HT-29 (cell line): ENCODE measurements around the gene S1PR4. TPM values are rescaled to one million over a fixed set of nuclear protein-coding genes. Genes with fewer than 3 reads are reported as not detected.
"Not testable (repeated sequence)": the region's sequence is repeated elsewhere in the genome, so short reads cannot be mapped to it uniquely, and the experiment has no call there.

Experiments
- DNase-seq: peaks from one replicate; pipeline ENCODE4 v3.0.0-alpha.2; 2015; ENCODE audit warnings: low spot score
- total RNA-seq: library from RNA; depleted of rRNA; stranded (reverse); fragments of >200 nt; shearing (Covaris generic); gene quantifications from 2 replicates; pipeline ENCODE4 v1.2.3, GENCODE V29; 2014; rRNA removed

Gene S1PR4
- total RNA-seq, 1 experiment from 2014 or later, result not detected

DNA sequence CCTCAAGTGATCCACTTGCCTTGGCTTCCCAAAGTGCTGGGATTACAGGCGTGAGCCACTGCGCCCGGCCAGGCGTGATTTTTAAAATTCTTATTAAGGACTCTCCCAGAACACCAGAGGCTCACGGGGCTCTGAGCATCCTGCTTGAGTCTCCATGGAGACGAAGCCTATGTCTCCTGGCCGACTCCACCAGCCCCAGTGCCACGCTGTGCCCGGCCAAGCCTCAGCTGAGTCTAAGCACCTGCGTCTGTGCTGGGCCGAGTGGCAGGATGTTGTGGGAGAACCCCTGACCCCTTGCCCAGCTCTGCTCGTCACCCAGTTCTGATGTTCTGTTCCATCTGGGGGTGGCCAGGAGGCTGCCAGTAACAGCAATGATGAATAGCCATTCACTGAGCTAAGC lies 42.0 kb downstream of the S1PR4 start:
- DNase-seq, result no peak

DNA sequence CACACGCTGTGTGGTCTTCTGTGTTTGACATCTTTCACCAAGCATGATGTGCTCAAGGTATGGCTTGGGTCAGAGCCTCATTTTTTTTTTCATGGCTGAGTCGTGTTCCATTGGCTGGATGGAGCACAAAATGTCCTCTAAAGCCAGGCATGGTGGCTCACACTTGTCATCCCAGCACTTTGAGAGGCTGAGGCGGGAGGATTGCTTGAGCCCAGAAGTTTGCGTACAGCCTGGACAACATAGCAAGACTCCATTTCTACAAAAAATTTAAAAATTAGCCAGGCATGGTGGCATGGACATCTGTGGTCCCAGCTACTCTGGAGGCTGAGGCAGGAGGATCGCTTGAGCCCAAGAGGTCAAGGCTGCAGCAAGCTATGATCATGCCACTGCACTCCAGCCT lies 43.0 kb downstream of the S1PR4 start:
- not testable (repeated sequence) for DNase-seq

DNA sequence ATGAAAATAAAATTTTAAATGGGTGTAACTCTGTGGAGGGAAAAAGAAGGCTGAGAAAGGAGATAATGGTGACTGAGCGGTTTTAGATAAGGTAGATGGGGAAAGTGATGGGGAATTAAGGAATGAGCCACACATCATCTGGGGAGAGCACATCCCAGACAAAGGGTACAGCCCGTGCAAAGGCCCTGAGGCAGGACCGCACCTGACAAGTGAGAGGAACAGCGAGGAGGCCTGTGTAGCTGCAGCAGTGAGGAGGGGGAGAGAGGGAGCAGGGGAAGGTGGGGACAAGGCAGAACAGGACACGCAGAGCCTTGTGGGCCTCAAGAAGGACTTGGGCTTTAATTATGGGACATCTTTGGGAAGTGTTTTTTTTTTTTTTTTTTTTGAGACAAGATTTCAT lies 44.1 kb downstream of the S1PR4 start:
- DNase-seq, result no peak

DNA sequence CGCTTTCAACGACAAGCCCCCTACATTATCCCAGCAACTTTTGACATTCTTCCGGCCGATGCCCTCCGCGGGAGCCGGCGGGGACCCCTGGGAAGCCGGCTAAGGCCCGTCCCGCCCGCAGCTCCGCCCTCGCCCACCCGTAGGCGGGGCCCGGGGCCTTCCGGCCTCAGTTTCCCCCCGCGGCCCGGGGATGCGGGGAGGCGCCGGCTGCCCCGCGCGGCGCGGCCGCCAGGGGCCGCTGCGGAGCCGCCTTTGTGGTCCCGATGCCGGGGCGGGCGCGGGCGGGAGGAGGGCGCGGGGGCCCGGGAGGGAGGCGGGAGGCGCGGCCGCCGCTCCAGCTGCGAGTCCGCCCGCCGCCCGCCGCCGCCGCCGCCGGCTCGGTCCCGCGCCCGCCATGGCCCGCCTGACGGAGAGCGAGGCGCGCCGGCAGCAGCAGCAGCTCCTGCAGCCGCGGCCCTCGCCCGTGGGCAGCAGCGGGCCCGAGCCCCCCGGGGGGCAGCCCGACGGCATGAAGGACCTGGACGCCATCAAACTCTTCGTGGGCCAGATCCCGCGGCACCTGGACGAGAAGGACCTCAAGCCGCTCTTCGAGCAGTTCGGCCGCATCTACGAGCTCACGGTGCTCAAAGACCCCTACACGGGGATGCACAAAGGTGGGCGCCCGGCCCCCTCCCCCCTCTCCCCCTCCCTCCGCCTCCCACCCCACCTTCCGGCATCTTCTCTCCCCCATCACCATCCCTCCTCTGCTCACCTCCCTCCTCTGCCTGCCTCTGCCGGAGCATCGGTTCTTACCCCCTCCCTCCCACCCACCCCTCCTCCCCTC lies 46.0 kb downstream of the S1PR4 start, which contains the start of gene CELF5:
Gene CELF5 (plus strand): TSS at position 316 of the 823 bp plus-strand sequence. CDS start 79 bp downstream, at position 395.
- peak; percentile 18 for DNase-seq

DNA sequence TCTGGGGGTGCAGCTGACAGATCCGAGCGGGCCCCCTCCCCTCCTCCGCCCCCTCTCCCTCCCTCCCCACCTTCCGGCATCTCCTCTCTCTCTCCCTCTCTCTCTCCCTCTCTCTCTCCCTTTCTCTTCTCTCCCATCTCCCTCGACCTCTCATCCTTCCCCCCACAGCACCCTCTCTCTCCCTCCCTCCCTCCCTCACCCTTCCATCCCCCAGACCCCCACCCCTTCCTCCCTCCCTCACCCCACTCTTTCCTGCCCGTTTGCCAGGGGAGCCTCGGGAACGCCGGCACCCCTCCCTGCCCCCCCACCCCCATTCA lies 46.6 kb downstream of the S1PR4 start:
- DNase-seq, result no peak

DNA sequence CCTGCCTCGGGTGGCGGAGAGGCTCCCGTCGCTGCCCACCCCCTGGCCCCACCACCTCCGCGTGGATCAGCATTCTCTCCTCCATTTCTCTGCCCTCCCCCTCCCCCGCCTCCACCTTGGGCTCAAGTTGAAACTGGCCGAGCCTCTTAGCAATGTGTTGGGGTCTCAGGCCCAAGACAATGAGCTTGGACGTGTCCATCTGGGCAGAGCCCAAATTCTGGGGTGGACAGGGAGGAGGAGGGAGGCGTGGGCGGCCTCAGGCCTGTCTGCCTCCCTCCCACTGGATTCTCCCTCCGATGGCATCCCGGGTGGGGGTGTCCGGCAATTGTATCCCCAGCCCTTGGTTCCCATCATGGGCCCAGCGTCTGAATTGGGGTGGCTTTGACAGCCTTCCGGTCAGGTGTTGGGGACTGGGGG lies 47.1 kb downstream of the S1PR4 start:
- DNase-seq, result no peak

DNA sequence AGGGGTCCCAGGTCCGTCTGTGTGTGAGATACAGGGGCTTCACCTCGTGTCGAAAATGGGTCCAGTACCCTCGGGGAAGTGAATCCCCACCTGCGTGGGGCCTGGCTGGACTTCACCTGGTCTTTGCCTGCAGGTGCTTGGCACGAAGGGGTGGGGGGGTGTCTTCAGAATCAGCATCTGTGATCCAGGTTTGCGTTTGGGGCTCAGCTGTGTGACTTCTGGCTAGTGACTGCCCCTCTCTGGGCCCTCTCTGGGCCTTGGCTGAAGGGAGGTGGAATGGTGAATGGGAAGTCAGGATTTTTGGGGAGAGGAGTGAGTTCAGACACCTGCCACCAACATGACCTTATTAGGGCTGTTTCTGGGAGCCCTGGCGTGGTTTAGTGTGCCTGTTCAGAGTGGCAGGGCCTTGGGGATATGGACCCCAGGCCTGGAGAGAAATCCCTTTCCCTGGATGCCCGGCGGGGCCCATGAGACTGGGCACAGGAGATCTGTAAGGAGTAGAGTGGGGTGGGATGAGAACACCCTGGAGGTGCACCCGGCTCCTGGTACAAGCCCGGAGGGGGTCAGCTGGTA lies 48.6 kb downstream of the S1PR4 start:
- no peak for DNase-seq

DNA sequence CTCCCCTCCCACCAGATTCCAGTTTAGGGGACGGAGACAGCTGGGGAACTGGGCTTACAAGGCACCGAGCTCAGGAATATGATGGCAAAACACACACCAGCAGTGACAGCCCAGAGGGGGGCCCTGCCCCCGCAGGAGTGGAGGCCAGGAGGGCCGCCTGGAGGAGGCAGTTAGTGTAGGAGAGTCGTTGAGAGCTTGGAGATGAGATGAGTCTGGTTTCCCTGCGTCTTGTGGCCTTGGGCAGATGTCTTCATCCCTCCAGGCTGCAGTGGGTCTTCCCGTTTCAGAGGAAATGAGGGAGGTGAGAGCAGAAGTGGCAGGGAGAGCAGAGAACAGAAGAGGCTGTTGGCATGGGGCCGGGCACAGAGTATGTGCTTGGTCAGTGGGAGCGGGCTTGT lies 50.8 kb downstream of the S1PR4 start:
- no peak for DNase-seq

Other genes with a start within 250 kb of the S1PR4 start
- 0.86 and 1.7 TPM in 2 replicates for gene ZNF77, start 233.8 kb upstream of the S1PR4 start, total RNA-seq
- 0.48 TPM in 1 of 2 replicates, not detected in the other for gene TLE6, start 201.2 kb upstream of the S1PR4 start, total RNA-seq
- gene TLE2, start 149.5 kb upstream of the S1PR4 start, total RNA-seq, result 0.08 and 1.1 TPM in 2 replicates
- 356 and 359 TPM in 2 replicates for gene TLE5, start 116.3 kb upstream of the S1PR4 start, total RNA-seq
- gene GNA11, start 84.4 kb upstream of the S1PR4 start, total RNA-seq, result 54.1 and 68.2 TPM in 2 replicates
- gene GNA15, start 42.7 kb upstream of the S1PR4 start, total RNA-seq, result 15.9 and 20.0 TPM in 2 replicates
- gene NCLN, start 7.2 kb downstream of the S1PR4 start, total RNA-seq, result 95.3 and 104 TPM in 2 replicates
- gene CELF5, start 45.9 kb downstream of the S1PR4 start, total RNA-seq, result 0.10 and 0.53 TPM in 2 replicates
- 23.1 and 34.2 TPM in 2 replicates for gene NFIC, start 187.8 kb downstream of the S1PR4 start, total RNA-seq